ENCODE results near the gene TIMP3.
A peak's percentile ranks its signal among the peaks of the same experiment; 100 is the strongest.

The TIMP3 gene

DNA sequence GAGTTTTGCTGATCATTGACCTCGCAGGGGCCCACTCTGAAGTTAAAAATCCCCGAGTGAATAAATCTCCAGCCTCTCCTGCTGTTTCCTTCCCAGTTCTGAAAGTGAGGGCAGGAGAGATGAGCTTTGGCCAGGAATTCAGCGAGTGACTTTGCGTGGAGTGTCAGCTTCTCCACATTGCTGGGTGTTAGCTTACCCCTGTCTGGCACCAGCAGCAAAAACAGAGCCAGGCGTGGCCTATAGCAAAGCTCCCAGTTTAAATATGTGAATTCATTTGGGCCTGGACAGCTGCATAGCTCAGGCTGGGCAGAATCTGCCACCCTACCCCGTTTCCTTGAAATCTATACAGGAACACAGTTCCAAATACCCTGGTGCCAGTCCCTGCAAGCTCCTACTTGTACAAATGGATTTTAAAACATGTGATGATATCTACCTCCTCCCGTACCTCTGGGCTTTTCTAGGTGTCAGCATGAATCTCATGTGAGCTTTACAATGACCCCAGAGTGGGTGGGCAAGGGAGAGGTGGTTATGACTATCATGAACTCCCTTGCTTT, 25.6 kb downstream of the TIMP3 start:
- DNase-seq, result no peak

DNA sequence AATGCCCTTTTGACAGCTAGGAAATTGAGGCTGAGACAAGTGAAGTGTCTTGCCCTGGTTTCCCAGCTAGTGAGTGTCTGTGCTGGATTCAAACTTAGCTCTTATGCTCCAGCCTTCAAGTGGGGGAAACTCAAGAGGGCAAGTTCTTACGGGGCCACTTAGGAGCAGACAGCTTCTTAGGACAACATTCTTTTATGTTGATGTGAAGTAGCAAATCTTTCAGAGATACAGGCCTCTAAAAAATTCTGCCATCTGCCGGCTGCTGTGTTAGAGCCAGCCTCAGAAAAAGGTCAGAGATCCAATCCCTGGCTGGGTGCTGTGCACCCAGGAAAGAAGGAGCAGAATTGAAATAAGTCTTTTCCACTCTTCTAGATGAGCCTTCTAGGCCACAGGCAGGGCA, 26.6 kb downstream of the TIMP3 start:
- DNase-seq, result peak in 2 of 56 donors; percentile 10 to 25

DNA sequence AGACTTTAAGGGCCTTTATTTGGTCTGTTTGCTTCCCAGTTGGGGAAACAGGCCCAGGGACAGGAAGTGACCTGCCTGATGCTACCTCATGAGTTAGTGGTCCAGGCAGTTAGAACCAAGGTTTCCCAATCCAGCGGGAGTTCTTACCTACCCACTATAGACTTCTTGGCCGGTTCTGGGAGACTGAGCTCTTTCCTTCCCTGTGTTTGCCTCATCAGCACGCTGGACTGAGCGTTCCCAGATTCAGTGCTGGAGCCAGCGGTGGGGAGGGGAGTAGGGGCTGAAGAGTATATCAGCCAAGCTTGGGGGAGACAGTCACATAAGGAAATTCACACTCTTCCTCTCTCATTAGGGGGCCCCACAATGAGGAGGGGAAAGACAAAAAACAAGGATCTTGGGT, 27.1 kb downstream of the TIMP3 start:
- no peak for DNase-seq

DNA sequence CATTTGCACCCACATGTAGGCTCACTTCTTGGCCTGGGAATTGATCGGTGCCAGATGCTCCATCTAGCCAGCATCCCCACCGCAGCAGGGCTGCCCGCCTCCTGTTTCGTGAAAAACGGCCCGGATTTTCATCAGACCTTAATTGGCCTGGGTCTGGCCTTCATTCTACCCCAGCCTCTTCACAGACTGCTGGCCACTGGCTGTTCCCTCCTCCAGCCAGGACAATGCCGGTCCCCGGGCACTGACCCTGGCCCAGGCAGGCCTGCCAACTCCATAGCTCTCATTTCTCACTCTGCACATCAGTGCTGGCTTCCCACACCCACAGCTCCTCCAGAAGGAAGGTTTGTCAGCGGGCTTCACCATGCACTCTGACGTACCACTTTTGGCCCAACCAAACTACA, 27.9 kb downstream of the TIMP3 start:
- peak in 36 of 56 donors; percentile 16 to 81 (median 43) for DNase-seq

DNA sequence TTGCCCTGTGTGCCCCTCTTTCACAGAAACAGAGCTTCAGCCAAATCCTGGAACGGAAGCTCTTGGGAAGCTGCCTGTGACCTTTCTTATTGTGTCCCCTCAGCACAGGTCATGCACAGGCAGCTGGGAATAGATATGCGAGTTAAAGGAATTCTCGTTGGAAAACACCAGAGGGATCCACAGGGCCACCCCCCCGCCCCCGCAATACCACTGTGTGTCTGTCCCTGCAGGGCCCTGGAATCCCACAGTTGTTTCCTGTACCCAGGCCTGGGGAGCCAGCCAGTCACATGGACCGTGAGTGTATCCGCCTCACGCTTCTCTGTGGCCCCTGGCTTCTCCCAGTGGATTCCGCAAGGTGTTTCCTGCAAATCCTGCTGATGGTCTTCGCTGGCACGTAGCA, 29.0 kb downstream of the TIMP3 start:
- peak in 2 of 56 donors; percentile 21 to 24 for DNase-seq

DNA sequence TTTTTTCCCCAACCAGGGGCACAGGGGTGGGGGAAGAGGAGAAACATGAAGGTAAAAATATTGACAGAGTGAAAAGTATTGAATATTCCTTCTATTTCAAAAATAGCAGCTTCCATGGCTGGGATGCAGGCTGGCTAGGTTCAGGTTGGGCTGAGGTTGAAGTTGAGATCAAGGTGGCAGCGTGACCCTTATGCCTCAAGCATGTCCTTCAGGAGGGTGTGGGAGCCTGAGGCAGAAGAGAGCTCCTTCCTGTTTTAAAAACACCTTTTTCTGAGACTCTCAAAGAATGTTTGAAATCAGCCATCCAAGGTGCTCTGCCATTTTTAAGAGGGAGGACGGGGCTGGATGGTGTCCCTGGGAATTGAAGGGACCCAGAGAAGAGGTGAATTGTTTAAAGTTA, 29.5 kb downstream of the TIMP3 start:
- DNase-seq, result no peak

DNA sequence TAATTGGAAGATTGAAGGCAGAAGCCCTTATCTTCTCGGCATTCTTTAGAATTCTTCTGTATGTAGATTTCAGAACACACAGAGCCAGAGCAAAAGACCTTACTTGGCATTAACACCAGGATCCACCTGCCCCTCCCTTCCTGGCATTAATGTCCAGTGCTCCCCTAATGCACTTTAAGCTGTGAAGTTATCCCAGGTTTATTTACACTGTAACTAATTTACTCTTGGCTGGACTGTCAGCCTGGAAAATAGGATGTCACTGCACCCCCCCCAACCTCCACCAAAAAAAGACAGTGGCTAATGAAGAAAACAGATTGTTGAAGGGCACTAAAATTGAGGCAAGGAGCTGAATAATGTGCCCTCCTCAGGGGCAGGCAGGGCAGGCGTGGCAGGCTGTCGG, 30.1 kb downstream of the TIMP3 start:
- no peak for DNase-seq

DNA sequence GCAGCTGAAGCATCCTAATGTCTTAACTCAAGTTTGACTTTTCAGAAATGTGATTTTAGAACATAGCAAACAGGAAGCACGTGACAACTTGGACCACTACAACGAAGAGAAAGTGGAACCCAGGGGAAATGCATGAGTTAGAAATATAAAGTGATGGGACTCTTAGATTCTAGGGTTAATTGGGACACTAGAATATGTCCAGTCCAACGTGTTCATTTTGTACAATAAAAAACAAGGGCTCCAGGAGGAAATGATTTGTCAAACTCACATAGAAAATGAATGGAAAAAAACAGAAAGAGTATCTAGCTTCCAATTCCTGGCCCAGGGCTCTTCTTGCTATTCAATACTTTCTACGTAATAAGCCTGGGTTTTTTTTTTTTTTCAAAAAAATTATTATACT, 30.7 kb downstream of the TIMP3 start:
- DNase-seq, result no peak

DNA sequence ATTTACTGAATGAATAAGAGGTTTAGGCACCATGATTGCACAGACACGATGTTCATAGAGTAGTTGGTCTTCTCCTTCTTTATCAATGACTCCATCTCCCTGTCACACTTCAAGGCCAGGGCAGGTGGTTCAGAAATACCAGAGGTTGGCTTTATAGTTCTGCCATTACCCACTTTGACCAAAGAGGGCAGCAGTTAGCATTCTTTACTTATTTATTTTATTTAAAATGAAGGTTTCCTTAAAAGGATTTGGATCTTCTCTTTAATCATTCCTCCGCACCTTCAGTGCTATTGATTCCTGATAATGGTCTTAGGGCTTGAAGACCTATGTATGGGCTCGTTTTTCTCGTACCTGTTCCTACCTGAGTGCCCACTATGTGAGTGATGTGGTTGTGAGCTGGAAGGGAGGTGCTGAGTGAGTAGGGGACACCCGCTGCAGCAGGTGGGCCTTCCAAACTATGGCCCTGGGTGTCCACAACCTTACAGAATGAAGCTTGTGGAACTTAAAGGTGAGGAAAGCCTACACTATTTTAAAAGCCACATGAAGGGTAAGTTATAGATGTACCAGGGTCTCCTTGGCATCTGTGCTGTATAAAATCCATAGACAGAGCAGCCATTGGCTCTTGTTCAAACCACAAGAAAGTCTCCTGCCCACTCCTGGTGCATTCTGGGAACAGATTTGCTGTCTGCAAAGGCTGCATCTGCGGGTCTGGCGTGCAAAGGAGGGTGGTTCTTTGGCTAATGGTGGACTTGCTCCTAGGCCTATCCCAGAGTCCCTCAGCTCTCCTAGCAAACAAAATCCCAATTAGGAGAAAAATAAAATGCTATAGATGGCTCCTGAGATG, 35.0 kb downstream of the TIMP3 start:
- no peak for DNase-seq

DNA sequence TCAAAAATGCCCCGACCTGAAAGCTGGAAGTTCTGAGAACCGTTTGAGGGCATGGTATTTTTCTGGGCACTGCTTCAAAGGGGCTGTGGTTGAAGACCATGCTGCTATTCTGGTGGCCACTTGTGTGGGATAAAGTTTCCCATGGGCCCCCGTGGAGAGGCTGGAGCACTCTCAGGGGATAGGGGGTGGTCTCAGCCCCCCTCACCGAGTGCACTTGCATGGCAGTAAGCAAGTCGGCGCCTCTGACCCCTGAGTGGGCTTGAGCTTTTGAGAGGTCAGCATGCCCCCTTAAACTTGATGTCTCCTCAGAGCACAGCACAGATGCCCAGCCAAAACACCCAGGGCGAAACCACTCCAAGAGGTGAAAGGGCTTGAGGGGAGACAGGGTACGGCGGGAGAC, 35.6 kb downstream of the TIMP3 start:
- no peak for DNase-seq

DNA sequence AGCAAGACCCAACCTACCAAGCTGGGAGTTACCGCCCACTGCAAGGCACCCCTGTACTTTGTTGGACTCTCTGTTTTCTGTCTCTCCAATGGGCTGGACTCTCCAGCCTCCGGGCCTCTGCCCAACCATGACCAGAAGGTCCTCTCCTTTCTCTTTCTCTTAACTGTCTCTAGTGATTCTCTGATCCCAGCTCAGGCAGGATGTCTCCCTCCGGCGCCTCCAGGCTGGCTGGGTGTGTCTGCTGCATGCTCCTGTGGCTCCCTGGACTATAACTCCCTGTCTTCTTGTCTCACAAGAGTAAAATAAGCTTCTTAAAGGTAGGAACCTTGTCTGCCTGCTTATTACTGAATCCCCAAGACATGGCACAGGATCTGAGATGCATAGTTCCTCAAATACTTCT, 36.3 kb downstream of the TIMP3 start:
- DNase-seq, result no peak

DNA sequence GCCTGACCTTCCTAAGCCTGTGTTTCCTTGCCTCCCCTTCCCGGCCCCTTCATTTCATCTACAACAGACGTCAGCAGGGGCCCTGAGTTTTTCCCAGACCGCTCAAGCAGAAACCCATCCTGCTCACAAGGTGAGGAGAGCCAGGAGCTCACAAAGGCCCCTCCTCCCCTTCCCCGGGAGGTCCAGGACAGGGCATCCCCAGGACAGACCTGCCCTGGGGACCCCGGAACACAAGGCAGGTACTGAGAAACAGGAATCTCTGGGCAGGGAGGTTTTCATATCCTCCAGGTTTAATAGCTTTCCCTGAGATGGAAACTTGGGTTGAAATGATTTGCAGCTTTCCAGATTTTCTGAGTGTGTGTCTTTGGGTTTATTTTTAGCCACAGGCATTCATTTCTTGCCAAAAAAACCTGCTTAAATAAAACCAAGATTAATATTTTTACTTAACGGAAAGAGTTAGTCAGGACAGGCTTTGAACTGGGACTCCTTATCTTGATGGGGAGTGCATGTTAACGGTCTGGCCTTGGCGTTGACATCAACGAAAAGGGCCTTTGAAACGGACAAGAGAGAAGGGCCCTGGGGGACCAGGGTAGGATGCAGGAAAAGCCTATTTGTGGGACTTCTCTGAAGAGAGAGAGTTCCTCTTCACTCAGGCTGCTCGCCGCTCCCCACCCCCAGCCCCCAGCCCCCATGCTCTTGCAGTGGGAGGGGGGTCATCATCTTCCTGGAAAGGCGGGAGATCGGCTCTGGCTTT, 38.5 kb downstream of the TIMP3 start:
- peak in 1 of 56 donors; percentile 5 for DNase-seq

DNA sequence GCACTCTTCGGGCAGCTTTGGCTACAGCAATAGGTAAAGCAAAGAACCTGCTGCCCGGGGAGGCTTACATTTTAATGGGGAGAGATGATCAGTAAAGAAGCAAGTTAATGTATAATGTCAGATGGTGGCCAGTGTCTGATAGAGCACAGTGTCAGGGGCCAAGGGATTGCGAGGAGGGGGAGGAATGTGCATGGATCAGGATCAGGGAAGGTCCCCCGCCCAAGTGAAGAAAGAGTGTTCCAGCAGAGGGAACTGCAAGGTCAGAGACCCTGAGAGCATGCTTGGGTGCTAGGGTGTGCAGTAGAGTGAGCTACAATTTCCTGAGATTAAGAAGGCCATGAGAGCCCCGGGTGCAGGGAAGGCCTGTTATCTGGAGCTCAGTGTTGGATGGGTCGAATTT, 39.7 kb downstream of the TIMP3 start:
- no peak for DNase-seq

DNA sequence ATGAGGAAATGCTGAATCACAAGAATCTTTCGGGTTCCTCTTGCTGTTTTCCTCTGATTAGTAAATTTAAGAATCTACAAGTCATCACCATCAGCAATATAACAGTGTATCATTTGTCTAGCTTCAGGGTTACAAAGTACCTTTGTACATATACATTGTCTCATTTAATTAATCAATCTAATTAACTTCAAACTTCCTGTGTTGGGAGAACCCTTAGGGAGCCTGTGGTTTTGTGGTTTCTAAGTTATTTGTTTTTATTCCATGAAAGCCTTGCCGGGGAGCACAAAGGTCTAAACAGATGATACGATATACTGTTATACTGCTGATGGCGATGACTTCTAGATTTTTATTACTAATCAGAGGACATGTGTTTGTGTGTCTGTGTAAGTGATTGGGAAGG, 41.0 kb downstream of the TIMP3 start:
- DNase-seq, result no peak

DNA sequence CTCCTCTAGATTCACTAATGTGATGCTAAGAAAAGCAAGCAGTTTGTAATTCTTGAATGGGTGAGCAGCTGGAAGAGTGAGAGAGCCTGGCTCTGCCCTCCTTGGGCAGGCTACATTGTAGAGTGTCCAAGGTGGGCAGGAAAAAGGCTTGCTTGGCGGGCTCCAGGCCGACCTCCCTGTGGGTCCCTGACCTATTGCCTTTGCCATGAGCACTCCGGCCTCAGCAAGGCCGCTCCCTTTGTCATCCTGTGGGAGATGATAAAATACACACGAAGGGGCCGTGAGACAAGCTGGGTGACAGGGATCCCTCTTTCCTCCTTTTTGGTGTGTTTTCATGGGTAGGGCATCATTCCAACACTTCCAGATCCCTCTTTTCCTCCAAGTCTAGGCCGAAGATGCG, 41.8 kb downstream of the TIMP3 start:
- DNase-seq, result no peak

DNA sequence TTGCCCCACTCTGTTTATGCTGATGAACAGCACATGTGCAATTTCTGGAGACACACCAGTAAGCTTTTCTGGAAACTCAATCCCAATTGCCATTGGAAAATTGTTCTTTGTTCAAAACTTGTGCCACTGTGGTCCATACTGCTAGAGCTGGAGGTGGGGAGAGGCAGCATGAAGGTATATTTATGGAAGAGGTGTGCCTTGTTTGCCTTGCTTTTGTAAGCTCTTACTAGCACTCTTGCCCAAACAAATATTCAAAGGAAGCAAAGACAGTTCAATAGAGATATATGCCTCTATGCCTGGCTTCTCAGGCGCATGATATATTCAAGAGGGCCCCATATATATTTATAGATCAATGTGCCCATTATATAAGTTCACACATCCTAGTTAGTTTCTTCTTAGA, 42.7 kb downstream of the TIMP3 start:
- DNase-seq, result no peak

DNA sequence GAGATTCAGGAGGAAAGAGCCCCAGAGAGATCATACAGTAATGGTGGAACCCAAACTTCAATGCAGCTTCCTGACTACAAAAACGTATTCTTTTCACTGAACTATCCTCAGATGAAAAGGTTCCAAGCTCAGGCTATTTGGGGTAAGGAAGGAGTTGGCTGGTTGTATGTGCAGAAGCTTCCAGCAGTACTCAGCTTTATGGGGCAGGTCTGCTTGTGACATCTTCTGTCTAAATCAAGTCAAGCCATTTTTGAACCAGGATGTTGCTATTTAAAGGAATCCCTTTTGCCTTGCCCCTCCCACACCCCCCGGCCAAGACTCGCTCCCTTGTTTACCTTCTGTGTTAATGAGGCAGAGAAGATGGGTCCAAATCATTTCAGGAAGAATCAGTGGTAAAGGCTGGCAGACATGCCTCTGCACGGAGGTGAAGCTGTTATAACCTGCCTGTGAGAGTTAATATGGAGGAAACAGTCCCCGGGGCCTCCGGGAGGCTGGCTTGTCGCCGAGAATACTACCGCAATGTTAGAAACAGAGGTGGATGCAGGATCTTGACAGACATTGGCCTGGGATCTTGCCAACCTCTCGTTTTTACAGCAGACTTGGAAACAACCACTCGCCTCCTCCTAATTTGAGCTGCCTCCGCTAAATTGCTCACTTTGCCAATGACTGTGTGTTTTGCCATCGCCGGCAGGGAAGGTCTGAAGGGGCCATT, 45.4 kb downstream of the TIMP3 start:
- DNase-seq, result peak in 6 of 56 donors; percentile 15 to 58 (median 32)

DNA sequence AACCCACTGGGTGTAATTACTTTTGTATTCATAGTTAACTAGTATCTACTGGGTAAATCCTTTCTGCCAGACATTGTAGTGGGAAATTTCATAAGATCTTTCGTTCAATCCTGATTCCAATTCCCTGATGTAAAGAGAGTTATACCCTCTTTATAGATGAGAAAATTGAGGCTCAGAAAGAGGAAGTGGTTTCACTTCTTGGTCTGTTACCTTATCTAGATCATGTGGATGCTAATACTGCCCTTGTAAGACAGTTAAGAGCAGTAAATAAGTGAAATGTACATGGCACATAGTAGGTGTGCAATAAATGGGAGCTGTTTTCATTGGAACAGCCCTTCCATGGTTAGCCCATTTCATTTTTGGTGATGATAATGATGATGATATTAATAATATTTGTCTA, 46.7 kb downstream of the TIMP3 start:
- no peak for DNase-seq

DNA sequence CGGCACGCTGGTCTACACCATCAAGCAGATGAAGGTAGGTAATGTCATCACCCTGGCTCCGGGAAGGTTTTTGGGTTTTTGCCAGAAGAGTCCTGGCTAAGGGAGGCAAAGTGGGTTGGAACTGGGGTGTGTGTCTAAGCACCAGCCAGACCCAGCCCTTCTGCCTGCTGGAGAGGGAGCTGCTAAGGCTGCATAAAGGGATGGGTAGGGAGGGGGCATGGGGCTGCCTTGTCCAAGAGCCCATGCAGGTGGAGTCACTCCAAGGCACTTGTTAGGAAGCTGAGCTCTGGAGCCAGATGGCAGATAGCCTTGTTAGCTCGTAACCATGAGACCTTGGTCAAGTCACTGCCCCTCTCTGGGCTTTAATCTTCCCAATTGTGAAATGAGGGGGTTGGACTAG, 48.0 kb downstream of the TIMP3 start:
- DNase-seq, result no peak

DNA sequence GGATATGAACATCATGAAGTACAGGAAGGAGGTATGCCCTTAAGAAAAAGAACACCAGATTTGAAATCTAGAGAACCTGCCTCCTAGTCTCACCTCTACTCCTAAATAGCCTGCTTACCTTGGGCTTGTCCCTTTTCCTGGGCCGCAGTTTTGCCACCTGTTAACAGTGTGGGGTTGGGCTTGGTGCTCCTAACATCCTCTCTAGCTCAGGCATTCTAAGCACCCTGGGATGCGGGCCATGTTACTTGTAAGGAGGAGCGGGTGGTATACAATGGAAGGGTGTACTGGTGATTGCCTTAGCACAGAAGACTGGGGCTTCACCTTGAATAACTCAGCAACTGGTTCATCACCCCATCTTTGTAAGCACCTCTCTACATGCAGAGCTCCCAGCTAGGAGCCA, 48.7 kb downstream of the TIMP3 start:
- DNase-seq, result no peak

DNA sequence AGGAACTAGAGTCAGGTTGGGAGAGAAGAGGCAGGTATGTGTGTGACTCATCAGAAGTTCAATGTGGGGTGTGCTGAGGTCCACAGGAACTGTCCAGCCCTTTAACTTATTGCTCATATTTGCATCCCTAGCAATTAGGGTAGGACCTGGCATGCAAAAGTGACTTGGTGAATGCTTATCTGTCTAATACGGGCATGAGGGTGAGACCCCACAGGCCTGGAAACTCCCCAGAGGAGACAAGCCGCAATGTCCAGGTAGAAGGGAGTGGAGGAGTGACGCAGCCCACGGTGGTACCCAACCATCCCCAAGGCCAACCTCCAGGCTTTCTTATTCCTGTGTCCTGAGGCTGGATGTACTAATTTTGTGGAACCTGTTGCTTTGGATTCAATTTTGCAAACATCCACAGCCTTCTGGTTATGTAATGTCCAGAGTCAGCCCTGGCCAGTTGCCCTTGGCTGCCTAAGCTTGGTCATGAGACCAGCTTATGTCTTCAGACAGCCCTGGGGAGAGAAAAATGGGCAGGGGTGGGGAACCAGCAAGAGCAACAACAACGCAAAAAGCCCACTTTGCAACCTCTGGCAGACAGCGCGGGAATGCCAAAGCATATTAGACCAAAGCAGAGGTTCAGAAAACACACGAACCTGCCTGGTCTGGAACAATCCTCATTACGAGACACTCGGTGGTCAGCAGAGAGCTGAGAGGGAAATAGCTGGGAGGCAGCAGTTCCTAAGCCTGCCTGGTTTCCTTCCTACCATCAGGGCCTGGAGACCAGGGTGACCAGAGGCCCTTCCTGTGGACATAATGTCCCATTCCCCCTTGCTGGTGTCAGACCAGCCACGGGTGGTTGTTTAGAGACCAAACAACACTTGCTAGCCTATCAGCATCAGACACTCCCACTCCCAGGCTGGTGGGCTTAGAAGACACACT, 49.3 kb downstream of the TIMP3 start:
- DNase-seq, result peak in 35 of 56 donors; percentile 11 to 78 (median 40)

Measured in nucleus accumbens (tissue), 56 donors.